ENCODE measurements around the gene PKIB.

The PKIB gene

DNA sequence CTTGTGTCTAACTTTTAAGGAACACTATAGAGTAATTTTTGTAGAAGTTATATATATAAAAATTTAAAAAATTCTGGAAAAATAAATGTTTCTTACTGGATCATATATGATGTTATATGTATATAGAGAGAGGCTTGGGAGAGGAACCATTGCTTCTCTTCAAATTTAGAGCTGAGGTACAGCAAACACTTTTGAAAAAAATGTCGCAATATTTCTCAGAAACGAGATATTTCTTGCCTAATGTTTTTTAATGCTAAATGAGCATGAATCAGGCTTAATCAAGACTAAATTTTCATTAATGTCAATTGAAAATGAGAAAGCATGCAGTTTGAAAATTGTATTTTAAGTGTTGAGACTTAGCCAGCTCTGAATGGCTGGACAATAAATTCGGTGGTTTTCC, 2.6 kb downstream of the PKIB start:
- TF ChIP-seq, protein P1, sequence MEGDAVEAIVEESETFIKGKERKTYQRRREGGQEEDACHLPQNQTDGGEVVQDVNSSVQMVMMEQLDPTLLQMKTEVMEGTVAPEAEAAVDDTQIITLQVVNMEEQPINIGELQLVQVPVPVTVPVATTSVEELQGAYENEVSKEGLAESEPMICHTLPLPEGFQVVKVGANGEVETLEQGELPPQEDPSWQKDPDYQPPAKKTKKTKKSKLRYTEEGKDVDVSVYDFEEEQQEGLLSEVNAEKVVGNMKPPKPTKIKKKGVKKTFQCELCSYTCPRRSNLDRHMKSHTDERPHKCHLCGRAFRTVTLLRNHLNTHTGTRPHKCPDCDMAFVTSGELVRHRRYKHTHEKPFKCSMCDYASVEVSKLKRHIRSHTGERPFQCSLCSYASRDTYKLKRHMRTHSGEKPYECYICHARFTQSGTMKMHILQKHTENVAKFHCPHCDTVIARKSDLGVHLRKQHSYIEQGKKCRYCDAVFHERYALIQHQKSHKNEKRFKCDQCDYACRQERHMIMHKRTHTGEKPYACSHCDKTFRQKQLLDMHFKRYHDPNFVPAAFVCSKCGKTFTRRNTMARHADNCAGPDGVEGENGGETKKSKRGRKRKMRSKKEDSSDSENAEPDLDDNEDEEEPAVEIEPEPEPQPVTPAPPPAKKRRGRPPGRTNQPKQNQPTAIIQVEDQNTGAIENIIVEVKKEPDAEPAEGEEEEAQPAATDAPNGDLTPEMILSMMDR (IDR thresholded peaks at IDR 0.05; ENCODE audit: borderline replicate concordance, extremely low read depth, low read length, poor library complexity, severe bottlenecking) = no peak
- TF ChIP-seq EZH2 (IDR thresholded peaks at IDR 0.05; ENCODE audit: borderline replicate concordance, low read depth, low read length, severe bottlenecking) = no peak
- H3K27ac ChIP-seq (ENCODE audit: low read length) = no peak overlapping the region
- no peak overlapping the region for H3K4me2 ChIP-seq (ENCODE audit: insufficient read depth, low read length)
- H3K79me2 ChIP-seq (ENCODE audit: insufficient read depth, low read length) = no peaks in the 10 kb centered on the region
- no peak overlapping the region for H3K4me3 ChIP-seq (ENCODE audit: low read depth in 1 of 2, low read length in 2 of 2)
- H4K20me1 ChIP-seq (ENCODE audit: insufficient read depth, low read length) = no peaks in the 10 kb centered on the region
- no peak for ATAC-seq (ENCODE audit: insufficient read depth, low read depth)
- no peak overlapping the region for H2AFZ ChIP-seq (ENCODE audit: low read depth, low read length)
- H3K9ac ChIP-seq (ENCODE audit: low read depth, low read length) = no peak overlapping the region
- H3K9me3 ChIP-seq (ENCODE audit: insufficient read depth, low read length, severe bottlenecking) = peaks cover 2% of the 10 kb centered on the region
- DNase-seq = no peak
- no peaks in the 10 kb centered on the region for H3K36me3 ChIP-seq (ENCODE audit: insufficient read depth, low read length)
- no peaks in the 10 kb centered on the region for H3K27me3 ChIP-seq (ENCODE audit: insufficient read depth, low read length, poor library complexity)
- no peaks in the 10 kb centered on the region for H3K4me1 ChIP-seq (ENCODE audit: insufficient read depth, low read length)

DNA sequence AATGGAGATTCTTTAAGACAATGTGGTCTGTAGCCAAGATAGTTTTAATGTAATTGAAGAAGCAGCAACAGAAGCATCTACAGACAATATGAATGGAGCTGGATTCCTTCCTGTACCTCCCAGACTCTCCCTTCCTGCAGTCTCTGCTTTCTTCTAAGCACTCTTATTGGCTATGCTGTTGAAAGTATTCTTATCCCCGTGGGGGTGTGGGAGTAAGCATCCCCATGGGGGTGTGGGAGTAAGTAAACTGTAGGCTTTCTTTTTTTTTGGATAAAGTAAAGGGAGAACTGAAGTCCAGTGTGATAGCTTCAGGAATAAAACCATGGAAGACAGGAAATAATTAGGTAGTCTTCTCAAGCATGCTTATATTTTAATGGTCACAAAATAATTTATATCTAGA, 4.1 kb downstream of the PKIB start:
- no peak for ATAC-seq (ENCODE audit: insufficient read depth, low read depth)
- Histone ChIP-seq H3K9me3 (ENCODE audit: insufficient read depth, low read length, severe bottlenecking) (peaks cover 2% of the 10 kb centered on the region), H3K4me3 (ENCODE audit: low read depth in 1 of 2, low read length in 2 of 2) (no peak overlapping the region), H3K9ac (ENCODE audit: low read depth, low read length) (no peak overlapping the region), H3K4me2 (ENCODE audit: insufficient read depth, low read length) (no peak overlapping the region), H2AFZ (ENCODE audit: low read depth, low read length) (no peak overlapping the region), H3K27me3 (ENCODE audit: insufficient read depth, low read length, poor library complexity) (no peaks in the 10 kb centered on the region), H3K79me2 (ENCODE audit: insufficient read depth, low read length) (no peaks in the 10 kb centered on the region), H3K36me3 (ENCODE audit: insufficient read depth, low read length) (no peaks in the 10 kb centered on the region), H4K20me1 (ENCODE audit: insufficient read depth, low read length) (no peaks in the 10 kb centered on the region), H3K27ac (ENCODE audit: low read length) (no peak overlapping the region), H3K4me1 (ENCODE audit: insufficient read depth, low read length) (no peaks in the 10 kb centered on the region)
- no peak for DNase-seq
- TF ChIP-seq, protein P1 (IDR thresholded peaks at IDR 0.05; ENCODE audit: borderline replicate concordance, extremely low read depth, low read length, poor library complexity, severe bottlenecking) = no peak
- TF ChIP-seq EZH2 (IDR thresholded peaks at IDR 0.05; ENCODE audit: borderline replicate concordance, low read depth, low read length, severe bottlenecking) = no peak

DNA sequence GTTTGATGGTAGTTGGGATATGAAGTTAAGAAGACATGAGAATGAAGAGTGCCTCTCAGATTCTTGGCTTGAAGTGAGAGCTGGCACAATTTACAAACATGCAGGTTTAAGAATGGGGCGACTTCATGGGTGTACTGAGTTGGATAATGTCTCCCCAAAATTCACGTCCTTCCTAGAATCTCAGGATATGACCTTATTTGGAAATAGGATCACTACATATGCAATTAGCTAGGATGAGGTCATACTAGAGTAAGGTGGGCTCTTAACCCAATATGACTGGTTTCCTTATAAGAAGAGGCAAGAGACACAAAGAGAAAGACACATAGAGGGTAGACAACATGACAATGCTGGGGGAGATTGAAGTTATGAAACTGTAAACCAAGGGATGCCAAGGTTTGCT, 5.2 kb downstream of the PKIB start:
- DNase-seq (no peak), ATAC-seq (ENCODE audit: insufficient read depth, low read depth) (no peak)
- Histone ChIP-seq H2AFZ (ENCODE audit: low read depth, low read length) (no peak overlapping the region), H3K27me3 (ENCODE audit: insufficient read depth, low read length, poor library complexity) (no peaks in the 10 kb centered on the region), H3K4me3 (ENCODE audit: low read depth in 1 of 2, low read length in 2 of 2) (no peak overlapping the region), H3K9ac (ENCODE audit: low read depth, low read length) (no peak overlapping the region), H3K79me2 (ENCODE audit: insufficient read depth, low read length) (no peaks in the 10 kb centered on the region), H3K4me1 (ENCODE audit: insufficient read depth, low read length) (no peaks in the 10 kb centered on the region), H3K4me2 (ENCODE audit: insufficient read depth, low read length) (no peak overlapping the region), H4K20me1 (ENCODE audit: insufficient read depth, low read length) (no peaks in the 10 kb centered on the region), H3K9me3 (ENCODE audit: insufficient read depth, low read length, severe bottlenecking) (no peaks in the 10 kb centered on the region), H3K36me3 (ENCODE audit: insufficient read depth, low read length) (no peaks in the 10 kb centered on the region), H3K27ac (ENCODE audit: low read length) (no peak overlapping the region)
- TF ChIP-seq, protein P1 (IDR thresholded peaks at IDR 0.05; ENCODE audit: borderline replicate concordance, extremely low read depth, low read length, poor library complexity, severe bottlenecking) = no peak
- no peak for TF ChIP-seq EZH2 (IDR thresholded peaks at IDR 0.05; ENCODE audit: borderline replicate concordance, low read depth, low read length, severe bottlenecking)

DNA sequence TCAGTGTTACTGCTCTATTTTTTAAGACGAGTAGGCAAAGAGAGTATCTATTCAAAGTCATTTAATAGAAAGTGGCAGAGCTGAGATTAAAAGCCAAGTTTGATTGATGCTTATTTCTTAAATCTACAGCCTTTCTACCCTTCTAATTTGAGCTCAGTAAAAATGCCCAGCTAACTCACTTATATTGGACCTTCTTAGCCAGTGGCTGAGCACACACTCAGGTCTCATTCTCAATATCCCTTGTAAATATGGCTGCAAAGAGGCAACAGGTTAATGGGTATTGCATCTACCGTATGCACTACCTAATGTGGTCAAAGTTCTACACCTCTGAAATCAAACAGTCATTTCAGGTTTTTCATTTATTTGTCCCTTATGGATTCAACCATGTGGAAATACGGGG, 6.7 kb downstream of the PKIB start:
- Histone ChIP-seq H3K79me2 (ENCODE audit: insufficient read depth, low read length) (no peaks in the 10 kb centered on the region), H3K9me3 (ENCODE audit: insufficient read depth, low read length, severe bottlenecking) (no peaks in the 10 kb centered on the region), H3K36me3 (ENCODE audit: insufficient read depth, low read length) (no peaks in the 10 kb centered on the region), H2AFZ (ENCODE audit: low read depth, low read length) (no peak overlapping the region), H3K27ac (ENCODE audit: low read length) (no peak overlapping the region), H3K4me3 (ENCODE audit: low read depth in 1 of 2, low read length in 2 of 2) (no peak overlapping the region), H3K27me3 (ENCODE audit: insufficient read depth, low read length, poor library complexity) (no peaks in the 10 kb centered on the region), H3K4me2 (ENCODE audit: insufficient read depth, low read length) (no peak overlapping the region), H4K20me1 (ENCODE audit: insufficient read depth, low read length) (no peaks in the 10 kb centered on the region), H3K9ac (ENCODE audit: low read depth, low read length) (no peak overlapping the region), H3K4me1 (ENCODE audit: insufficient read depth, low read length) (no peaks in the 10 kb centered on the region)
- TF ChIP-seq, protein P1 (IDR thresholded peaks at IDR 0.05; ENCODE audit: borderline replicate concordance, extremely low read depth, low read length, poor library complexity, severe bottlenecking) = no peak
- no peak for TF ChIP-seq EZH2 (IDR thresholded peaks at IDR 0.05; ENCODE audit: borderline replicate concordance, low read depth, low read length, severe bottlenecking)
- no peak for ATAC-seq (ENCODE audit: insufficient read depth, low read depth)
- DNase-seq = no peak

Data from DND-41 (cell line).